Calu3 (cell line): ENCODE results near the gene CACNG4. TPM values are rescaled to one million over a fixed set of nuclear protein-coding genes. Genes with fewer than 3 reads are reported as not detected.

Experiments used
- BruUV-seq: library from RNA; stranded (reverse); fragments of 400-500 nt; replicated peaks from 2 replicates; lab custom pipeline; 2021; lab: Mats Ljungman, UMichigan
- CTCF ChIA-PET: fragments of 300-600 bp; sonication (Branson Sonifier 250); formaldehyde crosslinking; loops from one replicate; lab custom pipeline; 2022; ENCODE audit warnings: antibody characterized with exemption; lab: Charles Lee
- DNase-seq: peaks from one replicate; pipeline ENCODE4 v3.0.0; 2022
- H3K27ac Mint-ChIP-seq: one replicate; pipeline ENCODE4 v1.8.0; 2022; ENCODE audit warnings: mixed read lengths; ENCODE audit not compliant: unreplicated experiment
- H3K27me3 Mint-ChIP-seq: one replicate; pipeline ENCODE4 v1.8.0; 2022; ENCODE audit warnings: mixed read lengths; ENCODE audit not compliant: unreplicated experiment
- H3K36me3 Mint-ChIP-seq: one replicate; pipeline ENCODE4 v1.8.0; 2022; ENCODE audit warnings: mild to moderate bottlenecking, moderate library complexity, mixed read lengths; ENCODE audit not compliant: insufficient read depth, unreplicated experiment
- H3K4me1 Mint-ChIP-seq: one replicate; pipeline ENCODE4 v1.8.0; 2022; ENCODE audit warnings: mild to moderate bottlenecking, low read depth, mixed read lengths; ENCODE audit not compliant: unreplicated experiment
- H3K4me3 Mint-ChIP-seq: one replicate; pipeline ENCODE4 v1.8.0; 2022; ENCODE audit warnings: mild to moderate bottlenecking, low read depth, moderate library complexity, mixed read lengths; ENCODE audit not compliant: unreplicated experiment
- H3K9me3 Mint-ChIP-seq: one replicate; pipeline ENCODE4 v1.8.0; 2022; ENCODE audit warnings: low read depth, mixed read lengths; ENCODE audit not compliant: unreplicated experiment
- intact Hi-C: fragments of 100-400 bp; cut with micrococcal nuclease; formaldehyde crosslinking; loops from one replicate; pipeline ENCODE4 v1.10.0; 2022; ENCODE audit not compliant: unreplicated experiment
- total RNA-seq: library from RNA; stranded (reverse); gene quantifications from 2 replicates; pipeline ENCODE4 v1.2.3, GENCODE V29; 2022
- TF ChIP-seq, protein P1 (sequence below): fragments of 200-600 bp; IDR thresholded peaks from one replicate; pipeline ENCODE4 v1.8.0; 2022; ENCODE audit warnings: antibody characterized with exemption; ENCODE audit not compliant: unreplicated experiment

Gene CACNG4
- total RNA-seq, 1 experiment from 2014 or later = 3.8 TPM

DNA sequence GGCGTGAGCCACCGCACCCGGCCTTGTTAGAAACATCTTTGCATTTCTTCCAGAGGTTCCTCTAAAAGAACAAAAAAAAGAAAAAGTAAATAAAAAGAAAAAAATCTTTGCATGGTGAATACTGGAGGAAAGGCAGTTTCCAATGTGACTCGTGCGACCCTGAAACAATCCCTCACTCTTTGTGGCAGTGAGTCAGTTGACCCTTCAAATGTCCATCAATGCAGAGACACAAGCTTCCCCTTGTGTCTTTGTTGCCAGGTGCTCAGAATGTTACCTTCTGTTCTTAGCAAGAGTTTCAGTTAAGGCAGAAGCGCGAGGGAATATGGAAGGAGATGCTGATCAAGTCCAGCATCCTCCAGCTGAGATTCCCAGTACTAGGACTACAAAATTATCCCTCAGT lies 16.4 kb downstream of the CACNG4 start:
- TF ChIP-seq, protein P1, sequence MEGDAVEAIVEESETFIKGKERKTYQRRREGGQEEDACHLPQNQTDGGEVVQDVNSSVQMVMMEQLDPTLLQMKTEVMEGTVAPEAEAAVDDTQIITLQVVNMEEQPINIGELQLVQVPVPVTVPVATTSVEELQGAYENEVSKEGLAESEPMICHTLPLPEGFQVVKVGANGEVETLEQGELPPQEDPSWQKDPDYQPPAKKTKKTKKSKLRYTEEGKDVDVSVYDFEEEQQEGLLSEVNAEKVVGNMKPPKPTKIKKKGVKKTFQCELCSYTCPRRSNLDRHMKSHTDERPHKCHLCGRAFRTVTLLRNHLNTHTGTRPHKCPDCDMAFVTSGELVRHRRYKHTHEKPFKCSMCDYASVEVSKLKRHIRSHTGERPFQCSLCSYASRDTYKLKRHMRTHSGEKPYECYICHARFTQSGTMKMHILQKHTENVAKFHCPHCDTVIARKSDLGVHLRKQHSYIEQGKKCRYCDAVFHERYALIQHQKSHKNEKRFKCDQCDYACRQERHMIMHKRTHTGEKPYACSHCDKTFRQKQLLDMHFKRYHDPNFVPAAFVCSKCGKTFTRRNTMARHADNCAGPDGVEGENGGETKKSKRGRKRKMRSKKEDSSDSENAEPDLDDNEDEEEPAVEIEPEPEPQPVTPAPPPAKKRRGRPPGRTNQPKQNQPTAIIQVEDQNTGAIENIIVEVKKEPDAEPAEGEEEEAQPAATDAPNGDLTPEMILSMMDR = no peak
- Mint-ChIP-seq H3K27me3 (peaks cover 12% of the 10 kb centered on the region), H3K36me3 (no peaks in the 10 kb centered on the region), H3K4me1 (peaks cover 7% of the 10 kb centered on the region), H3K9me3 (no peaks in the 10 kb centered on the region), H3K27ac (no peak overlapping the region), H3K4me3 (no peak overlapping the region)
- DNase-seq = no peak
- intact Hi-C loops = no loop called here
- no TSS peak for BruUV-seq
- CTCF ChIA-PET = no interaction called here

DNA sequence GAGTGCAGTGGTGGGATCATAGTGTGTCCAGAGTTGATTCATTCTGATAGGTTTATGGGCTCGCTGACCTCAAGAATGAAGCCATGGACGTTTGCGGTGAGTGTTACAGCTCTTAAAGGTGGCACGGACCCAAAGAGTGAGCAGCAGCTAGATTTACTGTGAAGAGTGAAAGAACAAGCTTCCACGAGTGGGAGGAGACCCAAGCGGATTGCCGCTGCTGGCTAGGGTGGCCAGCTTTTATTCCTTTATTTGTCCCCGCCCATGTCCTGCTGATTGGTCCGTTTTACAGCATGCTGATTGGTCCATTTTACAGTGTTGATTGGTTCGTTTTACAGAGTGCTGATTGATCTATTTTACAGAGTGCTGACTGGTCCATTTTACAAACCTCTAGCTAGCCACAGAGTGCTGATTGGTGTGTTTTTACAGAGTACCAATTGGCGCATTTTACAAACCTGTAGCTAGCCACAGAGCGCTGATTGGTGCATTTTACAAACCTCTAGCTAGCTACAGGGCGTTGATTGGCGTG lies 17.5 kb downstream of the CACNG4 start:
- Mint-ChIP-seq H3K9me3 (no peaks in the 10 kb centered on the region), H3K27ac (no peak overlapping the region), H3K4me3 (no peak overlapping the region), H3K4me1 (peaks cover 7% of the 10 kb centered on the region), H3K27me3 (peaks cover 11% of the 10 kb centered on the region), H3K36me3 (no peaks in the 10 kb centered on the region)
- intact Hi-C loops = no loop called here
- CTCF ChIA-PET = no interaction called here
- no peak for DNase-seq
- TF ChIP-seq, protein P1 = no peak
- BruUV-seq = no TSS peak

DNA sequence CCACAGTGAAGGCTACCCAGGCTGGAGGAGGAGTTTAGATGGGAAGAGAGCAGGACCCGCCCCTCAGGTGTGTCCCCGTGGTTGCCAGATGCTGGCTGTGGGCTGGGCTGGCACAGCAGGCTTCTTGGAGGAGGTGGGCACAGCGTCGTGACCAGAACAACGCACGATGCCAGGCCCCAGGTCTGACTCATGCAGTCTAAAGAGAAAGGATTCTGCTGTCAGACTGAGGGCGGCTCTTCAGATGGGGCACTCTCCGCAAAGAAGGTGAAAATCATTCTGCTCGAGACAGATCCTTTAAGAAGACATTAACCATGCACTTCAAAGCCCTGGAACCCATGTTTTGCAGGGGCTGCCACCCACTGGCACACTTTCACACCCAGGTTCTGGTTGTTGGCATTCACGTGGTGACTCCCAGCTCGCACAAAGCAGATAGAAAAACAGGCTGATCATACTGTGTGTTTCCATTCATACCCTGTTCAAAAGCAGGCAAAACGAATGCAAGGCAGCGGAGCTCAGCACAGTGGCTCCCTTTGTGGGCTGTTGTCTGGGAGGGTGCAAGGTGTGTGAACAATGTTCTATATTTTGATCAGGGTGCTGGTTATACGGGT lies 19.0 kb downstream of the CACNG4 start:
- H3K9me3 Mint-ChIP-seq = no peaks in the 10 kb centered on the region
- no peak overlapping the region for H3K27ac Mint-ChIP-seq
- no TSS peak for BruUV-seq
- DNase-seq = peak; percentile 19
- H3K36me3 Mint-ChIP-seq = no peaks in the 10 kb centered on the region
- TF ChIP-seq, protein P1 = no peak
- H3K4me1 Mint-ChIP-seq = peaks cover 7% of the 10 kb centered on the region
- H3K27me3 Mint-ChIP-seq = peaks cover 15% of the 10 kb centered on the region
- CTCF ChIA-PET = no interaction called here
- intact Hi-C loops = no loop called here
- H3K4me3 Mint-ChIP-seq = no peak overlapping the region

DNA sequence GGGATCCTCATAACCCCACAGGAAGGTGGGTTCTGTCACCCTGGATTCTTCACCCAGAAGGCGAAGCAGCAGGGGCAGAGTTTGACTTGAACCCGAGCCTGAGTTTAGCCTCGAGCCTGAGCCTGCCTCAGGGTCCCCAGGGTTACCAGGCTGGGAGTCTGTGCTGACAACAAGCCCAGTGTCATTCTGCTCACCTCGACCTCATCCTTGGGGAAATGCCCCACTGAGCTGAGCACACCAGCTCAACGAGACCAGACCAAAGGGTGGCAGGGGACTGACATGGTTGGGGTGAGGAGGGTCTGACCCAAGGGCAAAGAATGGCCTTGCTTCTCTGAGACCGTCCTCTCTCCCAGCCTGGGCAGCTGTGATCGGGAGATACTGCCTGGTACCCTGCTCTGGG lies 20.2 kb downstream of the CACNG4 start:
- DNase-seq = no peak
- Mint-ChIP-seq H3K27ac (no peak overlapping the region), H3K27me3 (peaks cover 15% of the 10 kb centered on the region), H3K4me3 (no peak overlapping the region), H3K9me3 (no peaks in the 10 kb centered on the region), H3K36me3 (no peaks in the 10 kb centered on the region), H3K4me1 (peaks cover 7% of the 10 kb centered on the region)
- BruUV-seq = no TSS peak
- intact Hi-C loops = no loop called here
- CTCF ChIA-PET = no interaction called here
- TF ChIP-seq, protein P1 = no peak
